H54 (cell line): ENCODE measurements around the gene HES4.
A peak's percentile ranks its signal among the peaks of the same experiment; 100 is the strongest.
"Not testable (repeated sequence)": the region's sequence is repeated elsewhere in the genome, so short reads cannot be mapped to it uniquely, and the experiment has no call there.

Experiments
- DNase-seq: peaks from one replicate; pipeline ENCODE4 v3.0.0; 2011; ENCODE audit warnings: low spot score, mixed read lengths; ENCODE audit not compliant: insufficient read length
- FAIRE-seq: peaks from 3 replicates; lab custom pipeline; 2011; peaks lifted over from hg19 to GRCh38; lab: Jason Lieb, UNC
- POLR2A ChIP-seq: IDR thresholded peaks from 2 replicates; pipeline ENCODE4 v1.6.1; 2011; ENCODE audit warnings: low read depth, mild to moderate bottlenecking, low read length

HES4 gene

DNA sequence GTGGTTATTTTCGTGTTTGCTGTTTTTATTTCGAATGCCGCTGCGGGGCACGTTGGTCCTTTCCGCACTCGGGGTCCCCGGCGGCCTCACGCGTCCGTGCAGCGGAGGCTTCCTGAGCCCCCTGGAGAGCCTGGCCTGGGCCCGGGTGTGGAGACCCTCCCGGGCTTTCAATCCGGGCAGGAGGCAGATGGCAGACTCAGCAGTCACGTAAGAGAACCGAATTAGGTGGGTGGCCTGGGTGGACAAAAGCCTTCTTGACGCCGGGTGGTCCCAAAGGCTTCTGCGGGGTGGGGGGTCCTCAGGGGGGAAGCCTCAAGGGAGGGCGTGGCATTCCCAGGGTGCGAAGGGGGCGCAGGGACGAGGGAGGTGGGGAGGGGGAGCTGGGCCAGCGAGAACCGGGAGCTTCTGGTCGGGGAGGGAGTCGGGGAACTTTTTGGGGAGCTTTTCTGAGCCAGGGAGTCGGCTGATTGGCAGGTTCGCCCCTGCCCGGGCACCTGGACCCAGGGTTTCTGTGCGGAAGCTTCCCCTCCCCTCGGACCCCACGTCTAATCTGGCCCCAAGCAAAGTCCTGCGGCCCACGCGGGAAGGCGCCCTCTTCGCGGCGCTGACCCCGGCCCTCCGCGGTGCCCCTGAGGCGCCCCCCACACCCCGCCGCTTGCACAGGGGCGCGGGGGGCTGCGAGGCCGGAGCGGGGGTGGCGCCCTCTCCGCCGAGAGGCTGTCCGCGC is 1.3 kb upstream of the HES4 start:
- TF ChIP-seq POLR2A: no peak
- FAIRE-seq: no peak
- DNase-seq: no peak

DNA sequence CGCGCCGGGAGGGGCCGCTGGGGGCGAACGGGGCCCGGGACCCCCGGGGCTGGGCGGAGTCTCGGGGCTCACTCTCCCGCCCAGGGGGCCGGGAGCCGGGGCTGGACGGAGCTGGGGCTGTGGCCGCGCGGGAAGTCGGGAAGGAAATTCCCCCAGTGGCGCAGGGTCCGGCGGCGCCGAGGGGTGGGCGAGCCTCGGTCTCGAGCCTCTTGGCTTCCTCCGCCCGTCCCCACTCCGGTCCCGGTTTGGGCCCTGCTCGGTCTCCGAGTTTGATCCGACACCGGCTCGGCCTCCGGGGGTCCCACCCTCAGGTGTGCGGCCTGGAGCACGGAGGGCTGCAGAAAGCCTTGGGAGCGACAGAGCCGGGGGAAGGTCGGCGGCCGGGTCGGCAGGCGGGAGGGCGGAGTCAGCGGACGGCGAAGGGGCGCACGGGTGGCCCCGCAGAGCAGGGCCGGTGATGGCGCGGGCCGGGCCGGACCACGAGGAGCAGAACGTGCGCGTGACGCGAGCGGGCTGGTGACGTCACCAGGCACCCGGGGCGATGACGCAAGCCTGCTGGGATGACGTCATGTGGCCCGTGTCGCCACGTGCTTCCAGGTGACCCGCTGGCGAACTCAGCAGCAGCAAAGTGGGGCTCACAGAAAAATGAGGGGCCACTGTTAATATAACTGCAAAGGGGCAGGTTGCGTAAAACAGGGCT is 610 bp upstream of the HES4 start:
- TF ChIP-seq POLR2A: no peak
- peak; percentile 71 for FAIRE-seq

DNA sequence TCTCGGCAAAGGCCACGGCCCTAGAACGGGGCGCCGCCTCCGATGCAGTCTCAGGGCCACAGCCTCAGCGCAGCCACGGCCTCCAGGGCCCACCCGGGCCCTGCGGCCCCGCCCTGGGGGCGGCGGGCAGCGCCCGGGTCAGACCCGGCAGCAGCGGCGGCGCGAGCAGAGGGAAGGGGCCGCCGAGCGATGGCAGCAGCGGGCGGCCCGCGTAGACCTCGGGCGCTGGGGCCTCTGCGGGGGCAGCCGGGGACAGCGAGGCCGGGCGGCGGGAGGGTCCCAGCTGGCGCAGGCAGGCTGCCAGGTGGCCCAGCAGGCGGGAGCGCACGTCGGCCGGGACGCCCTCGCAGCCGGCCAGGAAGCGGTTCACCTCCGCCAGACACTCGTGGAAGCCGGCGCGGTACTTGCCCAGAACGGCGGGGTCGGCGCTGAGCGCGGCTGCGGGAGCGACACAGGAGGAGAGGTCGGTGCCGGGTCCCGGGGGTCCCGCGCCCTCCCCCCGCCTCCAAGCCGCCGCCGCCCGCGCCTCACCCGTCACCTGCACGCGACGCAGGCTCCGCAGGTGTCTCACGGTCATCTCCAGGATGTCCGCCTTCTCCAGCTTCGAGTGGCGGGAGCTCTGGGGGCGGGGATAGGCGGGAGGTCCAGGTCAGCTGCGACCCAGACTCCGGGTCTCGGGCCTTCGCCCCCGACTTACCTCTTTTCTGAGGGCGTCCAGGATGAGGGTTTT is 737 bp downstream of the HES4 start:
- FAIRE-seq (no peak), DNase-seq (no peak)
- no peak for TF ChIP-seq POLR2A

More for the DNA sequence above, 610 bp upstream of the HES4 start:
- DNase-seq: peak; percentile 84

DNA sequence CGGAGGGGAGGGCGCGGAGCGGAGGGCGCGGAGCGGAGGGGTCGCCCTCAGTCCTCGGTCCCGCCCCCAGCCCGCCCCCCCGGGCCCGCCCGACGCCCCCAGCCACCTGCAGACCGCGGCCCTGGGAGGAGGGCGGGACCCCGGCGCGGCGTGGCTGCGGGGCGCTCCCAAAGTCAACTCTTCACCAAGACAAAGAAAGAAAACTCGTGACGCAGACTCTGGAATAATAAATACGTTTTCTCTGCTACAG is 1.2 kb downstream of the HES4 start:
- FAIRE-seq (no peak), DNase-seq (no peak)

DNA sequence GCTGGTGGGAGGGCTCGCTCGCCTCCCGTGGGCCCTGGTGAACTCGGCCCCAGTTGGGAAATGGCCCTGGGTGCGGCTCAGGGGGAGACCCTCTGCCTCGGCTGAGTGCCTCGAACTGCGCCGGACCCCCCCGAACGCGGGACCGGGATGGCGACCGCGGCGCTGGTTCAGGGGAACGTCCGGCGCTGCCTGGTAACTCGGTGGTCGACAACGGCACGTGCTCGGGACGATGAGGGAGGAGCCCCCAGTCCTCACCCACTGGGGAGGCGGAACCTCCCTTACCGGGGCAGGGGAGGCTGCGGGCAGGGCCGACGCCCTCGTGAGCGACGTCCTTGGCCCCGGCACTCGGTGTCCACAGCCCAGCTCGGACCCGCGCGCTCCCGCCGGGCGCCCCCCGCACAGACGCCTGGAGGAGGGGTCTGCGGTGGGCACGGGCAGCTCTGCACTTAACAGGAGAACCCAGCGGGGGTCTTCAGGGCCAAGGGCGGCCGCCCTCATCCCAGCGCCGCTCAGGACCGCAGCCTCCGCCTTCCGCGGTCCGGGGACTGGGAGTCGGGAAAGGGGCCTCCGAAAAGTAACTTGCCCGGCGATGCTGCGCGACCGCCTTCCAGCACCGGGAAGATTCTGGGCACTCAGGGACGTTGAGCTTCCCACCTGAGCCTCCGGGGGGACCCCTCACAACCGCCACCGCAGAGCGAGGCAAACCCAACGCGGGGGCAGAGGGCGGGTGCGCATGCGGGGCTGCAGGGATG is 1.7 kb downstream of the HES4 start:
- FAIRE-seq: no peak
- DNase-seq: no peak
- TF ChIP-seq POLR2A: no peak

More for the DNA sequence above, 1.2 kb downstream of the HES4 start:
- no peak for TF ChIP-seq POLR2A

DNA sequence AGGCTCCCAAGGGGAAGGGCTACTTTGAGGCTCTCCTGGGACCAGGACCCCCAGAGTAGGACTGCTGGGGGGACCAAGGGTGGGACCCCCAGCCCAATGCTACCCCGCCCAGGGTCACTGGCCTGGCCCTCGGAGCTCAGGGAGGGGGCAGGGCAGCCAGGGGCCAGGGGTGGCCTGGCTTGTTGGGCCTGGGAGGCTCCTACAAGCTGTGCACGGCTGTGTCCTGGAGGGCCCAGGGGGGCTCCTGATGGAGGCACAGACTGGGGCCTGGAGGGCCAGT is 2.2 kb downstream of the HES4 start:
- FAIRE-seq: no peak
- no peak for TF ChIP-seq POLR2A
- no peak for DNase-seq

DNA sequence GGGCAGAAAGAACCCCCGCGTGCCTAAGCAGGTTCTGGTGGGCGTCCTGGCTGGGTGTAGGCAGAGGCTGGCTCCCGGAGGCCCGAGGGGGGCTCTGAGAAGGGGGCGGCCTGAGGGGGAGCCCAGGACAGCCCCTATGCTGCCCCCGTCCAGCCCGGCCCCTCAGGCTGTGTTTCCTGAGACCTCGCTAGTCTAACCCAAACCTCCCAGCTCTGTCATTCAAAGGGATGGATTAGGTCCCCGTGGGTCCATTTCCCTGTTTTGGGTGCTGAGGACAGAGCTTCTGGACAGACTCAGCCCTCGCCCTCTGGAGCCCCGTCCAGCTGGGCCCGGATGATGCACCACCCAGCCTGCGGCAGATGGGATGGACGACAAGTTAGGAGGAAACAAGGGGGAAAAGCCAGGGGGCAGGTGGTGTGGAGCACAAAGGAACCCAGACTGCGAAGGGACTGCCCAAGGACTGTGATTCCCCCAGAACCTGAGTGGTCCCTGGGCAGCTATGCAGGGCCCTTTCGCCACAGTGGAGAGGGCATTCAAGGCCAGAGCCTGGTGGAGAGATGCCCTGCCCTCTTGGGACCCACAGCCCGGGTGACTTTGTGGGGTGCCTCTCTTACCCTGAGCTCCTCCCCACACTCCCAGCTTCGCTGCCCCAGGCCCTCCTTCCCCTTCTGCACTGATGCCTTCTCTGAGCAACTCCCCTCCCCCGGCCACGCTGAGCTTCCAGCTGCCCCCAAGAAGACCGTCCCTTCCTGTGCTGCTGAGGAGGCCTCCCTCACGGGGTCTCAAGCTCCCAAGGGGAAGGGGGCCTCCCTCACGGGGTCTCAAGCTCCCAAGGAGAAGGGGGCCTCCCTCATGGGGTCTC is 2.8 kb downstream of the HES4 start:
- FAIRE-seq (no peak), DNase-seq (no peak)
- no peak for TF ChIP-seq POLR2A

DNA sequence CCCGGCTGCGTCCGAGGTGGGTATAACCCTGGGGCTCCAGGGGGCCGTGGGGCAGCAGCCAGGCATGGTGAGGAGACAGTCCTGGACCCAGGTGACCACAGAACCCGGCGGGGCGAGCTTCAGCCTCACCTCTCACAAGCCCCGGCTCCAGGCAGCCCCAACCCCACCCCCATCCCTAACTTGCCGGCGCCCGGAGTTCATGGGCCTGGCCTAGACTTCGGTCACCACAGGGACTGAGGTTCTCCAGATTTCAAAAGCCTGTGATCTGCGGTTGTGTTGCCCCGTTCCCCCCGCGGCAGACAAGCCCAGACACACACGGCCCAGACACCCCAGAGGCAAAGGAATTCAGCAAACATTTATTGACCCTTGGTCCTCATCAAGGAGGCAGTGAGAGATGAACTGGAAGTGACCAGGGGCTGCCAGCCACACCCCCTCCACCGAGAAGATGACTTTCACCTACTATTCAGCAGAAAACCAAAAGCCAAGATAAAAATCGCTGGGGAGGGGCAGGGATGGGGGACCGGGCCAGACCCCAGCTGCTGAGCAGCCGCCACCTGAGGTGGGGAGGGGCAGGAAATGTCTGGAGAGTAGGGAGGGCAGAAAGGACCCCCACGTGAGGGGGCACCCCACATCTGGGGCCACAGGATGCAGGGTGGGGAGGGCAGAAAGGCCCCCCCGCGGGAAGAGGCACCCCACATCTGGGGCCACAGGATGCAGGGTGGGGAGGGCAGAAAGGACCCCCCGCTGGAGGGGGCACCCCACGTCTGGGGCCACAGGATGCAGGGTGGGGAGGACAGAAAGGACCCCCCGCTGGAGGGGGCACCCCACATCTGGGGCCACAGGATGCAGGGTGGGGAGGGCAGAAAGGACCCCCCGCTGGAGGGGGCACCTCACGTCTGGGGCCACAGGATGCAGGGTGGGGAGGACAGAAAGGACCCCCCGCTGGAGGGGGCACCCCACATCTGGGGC is 3.9 kb downstream of the HES4 start:
- TF ChIP-seq POLR2A: no peak
- FAIRE-seq (no peak), DNase-seq (no peak)

DNA sequence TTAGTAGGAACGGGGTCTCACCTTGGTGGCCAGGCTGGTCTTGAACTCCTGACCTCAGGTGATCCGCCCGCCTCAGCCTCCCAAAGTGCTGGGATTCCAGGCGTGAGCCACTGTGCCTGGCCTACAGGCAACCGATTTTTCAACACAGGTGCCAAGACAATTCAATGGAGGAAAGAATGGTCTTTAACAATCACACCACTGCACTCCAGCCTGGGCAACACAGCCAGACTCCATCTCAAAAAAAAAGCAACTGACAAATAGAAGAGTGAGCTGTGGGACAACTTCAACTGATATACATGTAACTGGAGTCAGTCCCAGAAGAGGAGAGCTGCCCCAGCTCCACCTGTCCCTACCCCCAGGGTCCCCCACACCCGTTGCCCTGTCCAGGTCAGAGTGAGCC is 5.4 kb downstream of the HES4 start:
- DNase-seq, FAIRE-seq: not testable (repeated sequence)

DNA sequence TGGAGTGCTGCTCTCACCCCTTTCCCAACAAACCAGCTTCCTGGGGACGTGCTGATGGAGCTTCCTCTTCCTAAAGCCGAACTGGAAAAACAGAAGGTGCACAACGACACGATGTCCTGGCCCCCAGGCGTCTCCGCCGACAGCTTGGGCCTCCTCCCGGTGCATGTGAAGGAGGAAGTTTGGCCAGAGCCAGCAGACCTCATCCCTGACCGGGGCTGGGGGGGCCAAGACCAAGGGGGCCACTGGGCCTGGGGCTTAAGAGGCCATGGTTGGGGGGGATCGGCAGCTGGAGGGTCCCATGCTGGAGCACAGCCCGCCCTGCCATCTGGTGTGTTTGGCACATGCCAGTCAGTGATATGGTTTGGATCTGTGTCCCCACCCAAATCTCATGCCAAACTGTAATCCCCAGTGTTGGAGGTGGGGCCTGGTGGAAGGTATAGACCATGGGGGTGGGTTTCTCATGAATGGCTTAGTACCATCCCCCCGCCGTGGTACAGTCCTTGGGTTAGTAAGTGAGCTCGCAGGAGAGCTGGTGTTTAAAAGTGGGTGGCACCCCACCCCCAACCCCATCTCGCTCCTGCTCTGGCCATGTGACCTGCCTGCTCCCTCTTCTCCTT is 6.4 kb downstream of the HES4 start:
- FAIRE-seq: no peak
- no peak for DNase-seq
- no peak for TF ChIP-seq POLR2A

DNA sequence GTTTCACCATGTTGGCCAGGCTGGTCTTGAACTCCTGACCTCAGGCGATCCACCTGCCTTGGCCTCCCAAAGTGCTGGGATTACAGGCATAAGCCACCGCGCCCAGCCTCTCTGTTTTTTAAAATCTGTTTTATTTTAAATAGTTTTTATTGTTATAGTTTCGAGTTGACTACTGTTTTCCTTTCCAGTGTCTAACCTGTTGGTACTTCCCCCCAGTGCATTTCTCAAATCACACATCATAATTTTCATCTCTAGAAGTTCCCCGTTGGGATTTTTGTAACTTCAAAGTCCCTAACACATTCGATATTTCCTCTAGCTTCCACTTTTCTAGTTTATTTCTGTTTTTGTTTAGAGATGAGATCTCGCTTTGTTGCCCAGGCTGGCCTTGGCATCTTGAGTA is 7.5 kb downstream of the HES4 start:
- no peak for TF ChIP-seq POLR2A
- DNase-seq (no peak), FAIRE-seq (no peak)

DNA sequence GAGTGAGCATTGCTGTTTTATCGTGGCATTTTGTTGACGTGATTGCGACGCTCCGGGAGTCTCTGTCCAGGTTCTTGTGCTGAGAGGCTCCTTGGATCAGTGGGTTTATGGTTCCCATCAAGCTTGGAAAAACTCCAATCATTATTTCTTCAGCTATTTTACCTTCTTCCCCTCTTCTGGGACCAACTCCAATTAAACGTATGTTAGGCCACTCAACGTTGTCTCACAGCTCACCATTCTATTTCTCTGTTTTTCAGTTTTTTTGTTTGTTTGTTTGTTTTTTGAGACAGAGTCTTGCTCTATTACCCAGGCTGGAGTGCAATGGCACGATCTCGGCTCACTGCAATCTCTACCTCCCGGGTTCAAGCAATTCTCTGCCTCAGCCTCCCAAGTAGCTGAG is 8.0 kb downstream of the HES4 start:
- no peak for FAIRE-seq
- no peak for TF ChIP-seq POLR2A

DNA sequence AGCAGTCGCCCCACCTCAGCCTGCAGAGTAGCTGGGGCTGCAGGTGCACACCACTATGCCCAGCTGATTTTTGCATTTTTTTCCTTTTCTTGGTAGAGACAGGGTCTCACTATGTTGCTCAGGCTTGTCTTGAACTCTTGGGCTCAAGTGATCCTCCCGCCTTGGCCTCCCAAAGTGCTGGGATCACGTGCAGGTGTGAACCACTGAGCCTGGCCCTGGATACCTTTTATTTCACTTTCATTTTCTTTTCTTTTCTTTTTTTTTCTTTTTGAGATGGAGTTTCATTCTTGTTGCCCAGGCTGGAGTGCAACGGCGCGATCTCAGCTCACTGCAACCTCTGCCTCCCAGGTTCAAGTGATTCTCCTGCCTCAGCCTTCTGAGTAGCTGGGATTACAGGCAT is 8.6 kb downstream of the HES4 start:
- not testable (repeated sequence) for DNase-seq, FAIRE-seq

More for the DNA sequence above, 8.0 kb downstream of the HES4 start:
- no peak for DNase-seq

DNA sequence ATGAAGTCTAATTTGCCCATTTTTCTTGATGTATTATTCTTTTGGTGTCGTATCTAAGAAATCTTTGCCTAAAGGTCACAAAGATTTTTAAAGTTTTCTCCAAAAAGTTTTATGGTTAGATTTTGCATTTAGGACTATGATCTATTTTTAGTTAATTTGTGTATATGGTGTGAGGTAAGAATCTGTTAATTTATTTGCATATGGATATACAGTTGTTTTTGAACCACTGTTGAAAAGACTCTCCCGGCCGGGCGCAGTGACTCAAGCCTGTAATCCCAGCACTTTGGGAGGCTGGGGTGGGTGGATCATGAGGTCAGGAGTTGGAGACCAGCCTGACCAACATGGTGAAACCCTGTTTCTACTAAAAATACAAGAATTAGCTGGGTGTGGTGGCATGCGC is 11.8 kb downstream of the HES4 start:
- not testable (repeated sequence) for FAIRE-seq

More for the DNA sequence above, 11.8 kb downstream of the HES4 start:
- not testable (repeated sequence) for DNase-seq
